PC-3 (cell line): ENCODE data around the gene PSMB10. TPM values are rescaled to one million over a fixed set of nuclear protein-coding genes. Genes with fewer than 3 reads are reported as not detected.

Experiments
- ATAC-seq: fragments of 200-7000 bp; cut with Tn5 transposase; 2 replicates; pipeline ENCODE4 v1.9.1; 2020; ENCODE audit warnings: mild to moderate bottlenecking, moderate library complexity
- BruUV-seq: library from RNA; stranded (reverse); fragments of 400-500 nt; replicated peaks from 2 replicates; lab custom pipeline; 2021; lab: Mats Ljungman, UMichigan
- CTCF ChIA-PET: fragments of 300-600 bp; sonication (Branson Sonifier 250); formaldehyde crosslinking; loops from one replicate; lab custom pipeline; 2022; ENCODE audit warnings: antibody characterized with exemption; lab: Charles Lee
- POLR2A ChIA-PET: fragments of 300-600 bp; sonication (Branson Sonifier 250); formaldehyde crosslinking; loops from one replicate; lab custom pipeline; 2022; ENCODE audit warnings: antibody characterized with exemption; ENCODE audit not compliant: unreplicated experiment; lab: Charles Lee
- DNase-seq: peaks from one replicate; pipeline ENCODE4 v3.0.0-alpha.2; 2015
- H2AFZ ChIP-seq: fragments of 300-600 bp; sonication (generic); 2 replicates; pipeline ENCODE4 v1.6.0; 2016; ENCODE audit warnings: antibody characterized with exemption, low read length
- H3F3A ChIP-seq: fragments of 300-600 bp; sonication (generic); one replicate; pipeline ENCODE4 v1.6.0; 2017; ENCODE audit warnings: antibody characterized with exemption, low read length, control low read depth, mild to moderate bottlenecking; ENCODE audit not compliant: unreplicated experiment
- H3K27ac ChIP-seq: fragments of 300-600 bp; sonication (generic); 2 replicates; pipeline ENCODE4 v1.5.1; 2016; ENCODE audit warnings: mild to moderate bottlenecking, low read length
- H3K27me3 ChIP-seq: fragments of 300-600 bp; sonication (generic); 2 replicates; pipeline ENCODE4 v1.6.1; 2016; ENCODE audit warnings: low read length, mixed read lengths
- H3K36me3 ChIP-seq: fragments of 300-600 bp; sonication (generic); 2 replicates; pipeline ENCODE4 v1.6.1; 2016; ENCODE audit warnings: low read depth, mixed run types, low read length, mixed read lengths
- H3K4me1 ChIP-seq: fragments of 300-600 bp; sonication (generic); 2 replicates; pipeline ENCODE4 v1.5.1; 2016; ENCODE audit warnings: low read length; ENCODE audit not compliant: insufficient read depth
- H3K4me2 ChIP-seq: fragments of 300-600 bp; sonication (generic); 2 replicates; pipeline ENCODE4 v1.6.0; 2016; ENCODE audit warnings: low read length
- H3K4me3 ChIP-seq: fragments of 300-600 bp; sonication (generic); 2 replicates; pipeline ENCODE4 v1.5.1; 2016; ENCODE audit warnings: mild to moderate bottlenecking, low read length, mixed read lengths
- H3K79me2 ChIP-seq: fragments of 300-600 bp; sonication (generic); 2 replicates; pipeline ENCODE4 v1.6.1; 2017; ENCODE audit warnings: low read length, mixed read lengths
- H3K9ac ChIP-seq: fragments of 300-600 bp; sonication (generic); 2 replicates; pipeline ENCODE4 v1.6.0; 2016; ENCODE audit warnings: mild to moderate bottlenecking, low read length
- H3K9me2 ChIP-seq: fragments of 300-600 bp; sonication (generic); replicated peaks from 2 replicates; pipeline ENCODE4 v1.6.1; 2016; ENCODE audit warnings: mixed run types, low read length, mixed read lengths
- H3K9me3 ChIP-seq: fragments of 300-600 bp; sonication (generic); 2 replicates; pipeline ENCODE4 v1.6.1; 2016; ENCODE audit warnings: low read length, mixed read lengths
- H4K20me1 ChIP-seq: fragments of 300-600 bp; sonication (generic); 2 replicates; pipeline ENCODE4 v1.6.1; 2016; ENCODE audit warnings: low read length, mixed read lengths
- CTCF ChIP-seq: fragments of 300-600 bp; sonication (generic); conservative IDR thresholded peaks from 2 replicates; pipeline ENCODE4 v1.5.1; 2017; ENCODE audit warnings: antibody characterized with exemption, low read depth, mild to moderate bottlenecking, low read length
- EZH2 ChIP-seq: fragments of 300-600 bp; sonication (generic); IDR thresholded peaks from one replicate; pipeline ENCODE4 v1.6.1; 2017; ENCODE audit warnings: antibody characterized with exemption, mild to moderate bottlenecking, low read length; ENCODE audit not compliant: unreplicated experiment
- EZH2phosphoT487 ChIP-seq: fragments of 300-600 bp; sonication (generic); IDR thresholded peaks from 2 replicates; pipeline ENCODE4 v1.6.1; 2018; ENCODE audit warnings: mild to moderate bottlenecking, antibody characterized with exemption, low read length, borderline replicate concordance
- intact Hi-C: fragments of 100-400 bp; cut with micrococcal nuclease; formaldehyde crosslinking; loops from 2 replicates; pipeline ENCODE4 v1.9.0; 2023
- total RNA-seq: library from RNA; depleted of rRNA; stranded (reverse); fragments of >200 nt; gene quantifications from 2 replicates; pipeline ENCODE4 v1.2.3, GENCODE V29; 2014

The PSMB10 gene
- total RNA-seq, 1 experiment from 2014 or later: 52.0 TPM

- DNase-seq (peak; percentile 11), ATAC-seq (peak; percentile 5)
- no peak for TF ChIP-seq CTCF
- TF ChIP-seq EZH2phosphoT487: no peak
- TF ChIP-seq EZH2: no peak
- H3K79me2 ChIP-seq: peaks cover 29% of the 10 kb centered on the region
- BruUV-seq: TSS peak; percentile 66
- H3F3A ChIP-seq: no peaks in the 10 kb centered on the region
- no peaks in the 10 kb centered on the region for H3K9me3 ChIP-seq
- H3K9me2 ChIP-seq: no peaks in the 10 kb centered on the region
- H3K36me3 ChIP-seq: no peaks in the 10 kb centered on the region; the same call in 1 of the 2 replicates
- POLR2A ChIA-PET: interaction anchor here (0.5 kb wide), 1 partner anchor 129 kb away, joined by 3 read pairs; no protein-coding TSS in a partner anchor
- H3K27ac ChIP-seq: no peak overlapping the region
- H3K27me3 ChIP-seq: no peaks in the 10 kb centered on the region
- H3K4me2 ChIP-seq: peak overlapping the region; percentile 95
- peak overlapping the region; percentile 94 for H3K4me3 ChIP-seq
- H3K9ac ChIP-seq: peak overlapping the region; percentile 81
- H4K20me1 ChIP-seq: no peaks in the 10 kb centered on the region
- H3K4me1 ChIP-seq: peaks cover 17% of the 10 kb centered on the region
- peak overlapping the region; percentile 92 for H2AFZ ChIP-seq
- CTCF ChIA-PET: no interaction called here
- intact Hi-C loops: no loop called here
Measured at GRCh38 chr16:67967183-67967957, 30.7 kb upstream of the PSMB10 start.

DNA sequence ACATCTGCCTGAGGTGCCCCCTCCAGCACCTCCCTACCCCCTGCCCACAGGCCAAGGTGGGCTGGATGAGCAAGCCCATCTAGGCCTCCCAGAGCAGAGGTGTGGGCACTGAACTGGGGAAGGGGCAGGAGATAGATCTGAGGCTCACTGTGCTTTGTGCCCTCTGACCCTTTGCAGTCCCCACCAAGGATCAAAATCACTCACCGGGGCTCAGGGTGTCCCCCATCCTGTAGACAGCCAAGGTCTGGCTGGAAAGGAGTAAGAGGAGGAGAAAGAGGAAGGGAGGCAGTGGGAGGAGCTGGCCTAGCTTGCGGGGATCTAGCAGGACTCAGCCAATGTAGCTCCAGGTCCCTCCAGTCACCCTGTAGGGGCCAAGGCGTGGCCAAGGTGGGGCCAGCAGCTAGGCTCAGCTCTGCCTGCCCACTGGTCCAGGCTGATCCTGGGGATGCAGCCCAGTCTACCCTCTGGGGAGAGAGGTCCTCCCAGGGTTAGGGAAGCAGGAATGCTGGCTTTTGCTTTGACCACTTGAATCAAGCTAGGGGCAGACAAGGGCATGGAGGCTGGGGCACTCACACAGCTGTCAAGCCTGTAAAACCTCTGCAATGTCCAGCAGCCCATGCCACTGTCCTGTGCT lies 30.0 kb upstream of the PSMB10 start:
- Histone ChIP-seq H4K20me1 (no peaks in the 10 kb centered on the region), H3K27ac (no peak overlapping the region), H3K4me2 (peak overlapping the region; percentile 95), H3K9me2 (no peaks in the 10 kb centered on the region), H3K36me3 (no peaks in the 10 kb centered on the region; the same call in 1 of the 2 replicates), H3K9me3 (no peaks in the 10 kb centered on the region), H3F3A (no peaks in the 10 kb centered on the region), H3K27me3 (no peaks in the 10 kb centered on the region), H3K4me3 (peak overlapping the region; percentile 94), H3K79me2 (peaks cover 29% of the 10 kb centered on the region), H3K4me1 (peaks cover 17% of the 10 kb centered on the region), H2AFZ (no peak overlapping the region), H3K9ac (no peak overlapping the region)
- ChIA-PET POLR2A (no interaction called here), CTCF (no interaction called here)
- no peak for ATAC-seq
- TF ChIP-seq EZH2phosphoT487: no peak
- TF ChIP-seq EZH2: no peak
- TF ChIP-seq CTCF: no peak
- BruUV-seq: no TSS peak
- intact Hi-C loops: no loop called here
- no peak for DNase-seq
